Activated T-cell treated with anti-CD3 and anti-CD28 coated beads, Interleukin-2, amount 50 U/mL, for 24 hours (primary cell): ENCODE results near the gene SEMA4D.

Source experiments
- DNase-seq: peaks from one replicate; pipeline ENCODE4 v3.0.0-alpha.2; 2020
- H3K27ac Mint-ChIP-seq: 2 replicates; pipeline ENCODE4 v1.8.0; 2020; ENCODE audit warnings: mild to moderate bottlenecking, mixed read lengths
- H3K27me3 Mint-ChIP-seq: 2 replicates; pipeline ENCODE4 v1.8.0; 2020; ENCODE audit warnings: mixed read lengths
- H3K36me3 Mint-ChIP-seq: 2 replicates; pipeline ENCODE4 v1.8.0; 2020; ENCODE audit warnings: low read depth, mixed read lengths
- H3K4me1 Mint-ChIP-seq: 2 replicates; pipeline ENCODE4 v1.8.0; 2020; ENCODE audit warnings: low read depth, mixed read lengths
- H3K4me3 Mint-ChIP-seq: 2 replicates; pipeline ENCODE4 v1.8.0; 2020; ENCODE audit warnings: mild to moderate bottlenecking, moderate library complexity, mixed read lengths
- H3K9me3 Mint-ChIP-seq: 2 replicates; pipeline ENCODE4 v1.8.0; 2020; ENCODE audit warnings: mixed read lengths

The SEMA4D gene

DNA sequence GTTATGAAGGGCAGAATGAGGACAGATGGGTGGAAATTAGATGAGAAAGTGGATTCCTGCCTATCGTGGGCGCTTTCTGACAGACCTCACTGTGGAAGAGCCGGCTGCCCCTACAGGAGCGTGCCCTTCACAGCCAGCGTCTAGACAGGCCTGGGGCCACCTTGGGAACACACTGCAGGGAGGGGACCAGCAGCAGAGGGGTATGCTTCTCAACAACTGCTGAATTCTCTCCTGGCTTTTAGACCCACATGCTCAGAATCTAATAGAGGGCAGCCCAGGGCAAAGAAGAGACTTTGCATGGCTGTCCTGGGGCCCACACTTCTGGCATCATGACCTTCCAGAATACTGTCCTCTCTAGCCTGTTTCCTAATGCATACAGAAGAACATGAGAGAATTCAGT is 2.1 kb upstream of the SEMA4D start:
- Mint-ChIP-seq H3K4me1 (peaks cover 70% of the 10 kb centered on the region), H3K27ac (no peak overlapping the region), H3K9me3 (no peaks in the 10 kb centered on the region), H3K27me3 (no peaks in the 10 kb centered on the region), H3K4me3 (no peak overlapping the region), H3K36me3 (peaks cover 19% of the 10 kb centered on the region)
- no peak for DNase-seq

DNA sequence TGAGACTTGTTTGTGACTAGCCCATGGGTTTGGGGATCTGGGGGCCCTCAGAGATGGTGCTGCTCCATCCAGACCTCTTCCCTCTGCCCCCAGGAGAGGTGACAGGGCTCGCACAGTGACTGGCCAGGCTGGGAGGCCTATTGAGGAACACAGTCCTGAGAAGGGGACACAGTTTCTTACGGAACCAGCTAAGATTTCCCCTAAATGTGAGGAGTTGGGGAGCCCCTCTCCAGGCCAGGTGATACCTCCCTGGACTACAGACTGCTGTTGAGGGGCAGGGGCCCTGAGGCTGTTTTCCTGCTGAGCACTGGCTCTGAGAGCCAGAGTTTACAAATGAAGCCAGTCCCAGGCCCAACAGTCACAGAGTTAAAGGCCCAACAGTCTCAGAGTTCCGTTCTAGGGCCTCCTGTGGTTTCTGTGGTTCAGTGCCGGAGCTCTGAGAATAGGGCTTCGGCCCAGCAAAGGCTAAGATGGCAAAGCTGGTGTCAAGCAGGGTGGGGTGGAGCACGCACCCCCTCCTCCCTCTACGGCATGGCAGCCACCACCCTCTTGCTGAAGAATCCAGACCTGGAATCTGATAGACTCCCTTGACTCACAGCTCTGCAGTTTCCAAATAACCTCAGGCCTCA is 1.1 kb upstream of the SEMA4D start:
- DNase-seq = peak; percentile 65
- Mint-ChIP-seq H3K4me3 (peak overlapping the region; percentile 78), H3K27ac (peak overlapping the region; percentile 92), H3K9me3 (no peaks in the 10 kb centered on the region), H3K27me3 (no peaks in the 10 kb centered on the region), H3K4me1 (peaks cover 77% of the 10 kb centered on the region), H3K36me3 (peaks cover 27% of the 10 kb centered on the region)

DNA sequence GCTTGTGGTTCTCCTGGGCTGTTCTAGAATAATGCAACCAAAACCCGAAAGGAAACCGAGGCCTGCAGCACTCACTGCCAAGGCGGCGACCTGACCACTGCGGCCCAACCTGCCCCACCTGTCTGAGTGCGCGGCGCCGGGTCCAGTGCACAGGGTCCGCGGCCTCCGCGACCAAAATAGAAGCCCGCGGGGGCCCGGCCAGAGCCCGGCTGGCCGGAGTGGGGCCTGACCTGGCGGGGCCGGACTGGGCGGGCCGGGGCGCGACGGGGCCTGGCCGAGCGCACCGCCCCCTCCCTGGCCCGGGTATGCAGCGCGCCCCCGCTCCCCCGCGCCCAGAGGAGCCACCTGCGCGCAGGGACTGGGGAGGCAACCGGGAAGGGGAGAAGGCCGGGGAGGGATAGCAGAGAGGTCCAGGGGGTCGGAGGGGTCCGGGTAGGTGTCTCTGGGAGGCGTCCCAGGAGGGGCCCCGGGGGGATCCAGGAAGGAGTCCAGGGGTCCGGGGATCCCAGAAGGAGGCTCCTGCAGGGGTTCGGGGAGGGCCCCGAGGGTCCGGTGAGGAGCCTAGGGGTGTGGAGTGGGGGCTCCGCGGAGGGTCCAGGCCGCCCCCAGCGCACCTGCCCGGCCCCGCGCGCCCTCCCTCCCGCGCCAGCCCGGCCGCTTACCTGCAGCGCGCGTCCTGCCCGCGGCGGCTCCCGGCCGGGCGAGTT is 503 bp downstream of the SEMA4D start:
- peaks cover 79% of the 10 kb centered on the region for H3K4me1 Mint-ChIP-seq
- H3K4me3 Mint-ChIP-seq = peak overlapping the region; percentile 95
- peak overlapping the region; percentile 96 for H3K27ac Mint-ChIP-seq
- no peaks in the 10 kb centered on the region for H3K9me3 Mint-ChIP-seq
- DNase-seq = peak; percentile 55
- H3K36me3 Mint-ChIP-seq = peaks cover 30% of the 10 kb centered on the region
- H3K27me3 Mint-ChIP-seq = no peaks in the 10 kb centered on the region

DNA sequence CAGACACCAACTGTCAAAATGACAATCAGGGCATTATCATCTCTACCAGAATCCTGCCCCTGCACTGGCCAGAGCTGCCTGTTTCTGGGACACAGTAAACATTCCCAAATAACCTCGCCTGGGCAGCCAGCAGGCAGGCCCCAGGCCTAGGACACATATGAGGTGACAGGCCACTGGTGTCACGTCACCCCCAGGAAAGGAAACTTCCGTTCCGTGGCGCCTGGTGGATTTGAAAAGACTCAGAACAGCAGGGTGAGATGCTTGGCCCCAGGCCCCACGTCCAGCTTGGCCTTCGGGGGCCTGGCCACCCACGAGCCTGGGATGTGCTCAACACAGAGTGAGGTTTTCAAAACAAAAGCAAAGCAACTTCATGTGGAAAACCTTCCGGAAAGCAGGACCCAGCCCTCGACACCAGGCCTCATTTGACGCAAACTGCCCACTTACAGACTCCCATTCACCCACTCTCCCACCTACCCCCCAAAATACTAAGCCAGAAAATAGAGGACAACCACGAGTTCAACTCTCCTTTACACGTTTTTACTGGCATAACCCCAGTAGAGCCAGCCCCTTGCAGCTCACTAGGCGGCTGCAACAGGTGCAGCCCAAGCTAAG is 1.2 kb downstream of the SEMA4D start:
- H3K4me1 Mint-ChIP-seq = peaks cover 79% of the 10 kb centered on the region
- peaks cover 37% of the 10 kb centered on the region for H3K36me3 Mint-ChIP-seq
- peak overlapping the region; percentile 95 for H3K4me3 Mint-ChIP-seq
- peak overlapping the region; percentile 96 for H3K27ac Mint-ChIP-seq
- H3K9me3 Mint-ChIP-seq = no peaks in the 10 kb centered on the region
- DNase-seq = peak; percentile 67
- no peaks in the 10 kb centered on the region for H3K27me3 Mint-ChIP-seq

DNA sequence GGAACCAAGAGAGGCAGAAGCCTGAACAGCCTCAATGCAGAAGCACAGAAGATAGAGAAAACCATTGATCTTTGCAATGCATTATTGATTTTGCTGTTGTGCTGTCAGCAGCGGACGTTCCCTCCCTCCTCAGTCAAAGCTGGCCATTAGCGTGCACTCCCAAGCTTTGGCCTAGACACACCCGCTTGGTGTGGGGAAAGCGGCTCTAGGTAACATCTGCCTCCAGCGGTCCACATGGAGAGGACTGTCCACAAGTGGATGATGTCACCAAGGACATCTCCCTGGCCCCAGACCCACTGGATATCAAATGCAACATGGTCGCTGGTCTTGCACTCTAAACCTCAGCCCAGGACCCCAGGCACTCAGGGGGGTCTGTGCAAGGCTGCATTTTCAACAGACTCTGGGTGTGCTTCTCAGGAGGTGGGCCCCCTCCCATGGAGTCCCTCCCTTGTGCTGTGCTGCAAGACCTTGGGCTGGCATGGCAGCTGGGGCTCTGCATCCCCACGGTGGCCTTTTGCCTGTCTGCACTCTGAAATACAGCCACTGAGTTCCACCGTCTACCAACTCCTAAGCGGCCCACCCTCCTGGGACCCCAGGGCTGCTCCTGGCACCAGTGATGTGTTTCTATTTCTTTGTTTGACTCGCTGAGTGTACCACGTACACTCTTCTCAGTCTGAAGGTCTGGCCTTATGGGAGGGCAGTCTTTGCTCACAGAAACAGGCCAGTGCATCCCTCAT is 1.9 kb downstream of the SEMA4D start:
- peaks cover 42% of the 10 kb centered on the region for H3K36me3 Mint-ChIP-seq
- DNase-seq = peak; percentile 34
- no peaks in the 10 kb centered on the region for H3K9me3 Mint-ChIP-seq
- H3K27ac Mint-ChIP-seq = peak overlapping the region; percentile 96
- peak overlapping the region; percentile 95 for H3K4me3 Mint-ChIP-seq
- H3K4me1 Mint-ChIP-seq = peaks cover 79% of the 10 kb centered on the region
- no peaks in the 10 kb centered on the region for H3K27me3 Mint-ChIP-seq

DNA sequence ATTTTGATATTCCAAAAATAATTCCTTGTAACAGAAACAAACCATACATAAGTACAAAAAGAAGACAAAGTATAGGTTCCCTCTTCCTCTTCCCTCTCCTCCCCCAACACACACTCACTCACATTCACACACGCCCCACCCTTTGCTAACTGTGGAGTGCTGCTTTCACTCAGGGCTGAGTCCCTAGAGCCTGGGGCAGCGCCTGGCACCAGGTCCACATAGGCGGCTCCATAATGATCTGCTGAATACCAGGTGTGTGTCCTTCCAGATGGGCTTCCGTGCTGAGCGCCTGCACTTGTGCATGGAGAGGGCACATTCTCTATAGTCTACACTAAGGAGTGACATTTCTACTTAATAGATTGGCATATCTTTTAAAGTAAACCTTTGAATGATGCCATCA is 3.7 kb downstream of the SEMA4D start:
- H3K4me3 Mint-ChIP-seq = peak overlapping the region; percentile 95
- H3K36me3 Mint-ChIP-seq = peaks cover 54% of the 10 kb centered on the region
- H3K27me3 Mint-ChIP-seq = no peaks in the 10 kb centered on the region
- peaks cover 83% of the 10 kb centered on the region for H3K4me1 Mint-ChIP-seq
- peak; percentile 32 for DNase-seq
- H3K27ac Mint-ChIP-seq = peak overlapping the region; percentile 96
- H3K9me3 Mint-ChIP-seq = no peaks in the 10 kb centered on the region

DNA sequence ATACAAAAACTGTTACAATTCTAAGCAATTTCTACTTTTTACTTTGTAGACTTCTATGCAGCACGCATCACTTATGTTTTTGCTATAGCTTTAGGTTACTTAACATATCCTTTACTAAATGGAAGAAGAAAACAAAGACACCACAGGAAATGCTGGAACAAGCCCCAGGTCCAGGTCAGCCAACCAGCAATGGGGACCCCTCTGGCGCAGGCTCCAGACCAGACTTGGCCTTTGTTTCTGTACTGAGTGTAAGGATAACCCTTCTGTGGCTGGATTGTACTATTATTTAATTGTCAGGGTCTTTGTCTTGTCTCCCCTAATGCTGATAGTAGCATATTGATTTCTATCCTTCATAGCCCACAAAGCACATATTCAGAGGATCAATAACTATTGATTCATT is 4.2 kb downstream of the SEMA4D start:
- no peak for DNase-seq
- H3K27ac Mint-ChIP-seq = peak overlapping the region; percentile 96
- no peaks in the 10 kb centered on the region for H3K9me3 Mint-ChIP-seq
- peaks cover 83% of the 10 kb centered on the region for H3K4me1 Mint-ChIP-seq
- no peaks in the 10 kb centered on the region for H3K27me3 Mint-ChIP-seq
- H3K36me3 Mint-ChIP-seq = peaks cover 59% of the 10 kb centered on the region
- peak overlapping the region; percentile 95 for H3K4me3 Mint-ChIP-seq

DNA sequence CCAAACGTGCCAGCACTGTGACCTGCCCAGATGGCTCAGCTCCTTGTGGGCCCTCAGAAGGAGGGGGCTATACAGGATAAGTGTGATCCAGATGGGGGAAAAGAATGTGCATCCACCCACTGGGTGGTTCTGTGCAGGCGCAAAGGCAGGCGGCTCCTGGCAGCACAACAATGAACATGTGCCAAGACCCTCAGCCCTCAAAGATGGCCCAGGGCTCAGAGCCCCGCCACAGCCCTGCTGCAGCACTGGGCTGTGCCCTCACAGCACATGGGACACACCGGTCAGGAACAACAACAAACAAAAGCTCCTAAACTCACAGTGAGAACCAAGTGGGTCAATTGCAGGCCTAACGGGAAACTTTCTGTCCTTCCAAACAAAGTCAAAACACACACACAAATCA is 4.7 kb downstream of the SEMA4D start:
- Mint-ChIP-seq H3K27me3 (no peaks in the 10 kb centered on the region), H3K4me1 (peaks cover 82% of the 10 kb centered on the region), H3K4me3 (peak overlapping the region; percentile 95), H3K27ac (peak overlapping the region; percentile 96), H3K9me3 (no peaks in the 10 kb centered on the region), H3K36me3 (peaks cover 63% of the 10 kb centered on the region)
- no peak for DNase-seq

DNA sequence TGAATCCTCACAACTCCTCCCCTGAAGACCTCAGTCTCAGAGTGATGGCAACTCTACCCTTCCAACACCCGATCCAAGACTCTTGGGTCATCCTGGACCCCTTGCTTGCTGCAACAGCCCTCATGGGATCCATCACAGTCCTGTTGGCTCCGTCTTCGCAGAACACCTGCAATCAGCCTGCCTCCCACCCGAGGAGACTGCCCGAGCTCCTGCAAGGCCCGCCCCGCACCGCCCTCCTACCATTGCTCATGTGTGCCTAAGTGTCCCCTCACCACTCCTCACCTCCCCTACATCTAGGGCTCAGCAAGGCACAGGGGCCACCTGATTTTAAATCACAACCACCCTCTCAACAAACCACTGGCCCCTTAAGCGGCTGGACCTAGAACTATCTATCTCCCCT is 5.3 kb downstream of the SEMA4D start:
- H3K9me3 Mint-ChIP-seq = no peaks in the 10 kb centered on the region
- H3K4me3 Mint-ChIP-seq = peak overlapping the region; percentile 46
- peak overlapping the region; percentile 96 for H3K27ac Mint-ChIP-seq
- H3K27me3 Mint-ChIP-seq = no peaks in the 10 kb centered on the region
- peaks cover 68% of the 10 kb centered on the region for H3K36me3 Mint-ChIP-seq
- DNase-seq = no peak
- H3K4me1 Mint-ChIP-seq = peaks cover 86% of the 10 kb centered on the region

DNA sequence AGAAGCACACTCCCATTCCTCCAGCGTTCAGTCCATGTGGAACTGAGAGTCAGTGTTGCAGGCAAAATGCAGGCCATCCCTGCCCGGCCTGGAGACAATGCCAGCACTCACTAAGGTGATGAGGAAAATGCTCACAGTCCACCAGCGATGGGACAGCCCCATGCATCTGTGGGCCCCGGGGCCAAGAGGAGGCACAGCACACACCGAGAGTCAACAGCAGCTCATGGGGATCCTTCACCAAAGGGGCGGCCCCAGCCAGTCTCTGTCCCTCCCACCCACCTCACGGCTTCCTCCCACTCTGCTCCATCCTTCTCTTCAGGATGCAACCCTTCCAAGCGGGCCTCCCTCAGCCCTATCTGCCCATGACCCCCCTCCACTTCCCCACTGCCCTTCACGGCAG is 6.2 kb downstream of the SEMA4D start:
- H3K36me3 Mint-ChIP-seq = peaks cover 70% of the 10 kb centered on the region
- DNase-seq = peak; percentile 53
- H3K9me3 Mint-ChIP-seq = no peaks in the 10 kb centered on the region
- peak overlapping the region; percentile 96 for H3K27ac Mint-ChIP-seq
- no peaks in the 10 kb centered on the region for H3K27me3 Mint-ChIP-seq
- peaks cover 94% of the 10 kb centered on the region for H3K4me1 Mint-ChIP-seq
- H3K4me3 Mint-ChIP-seq = peak overlapping the region; percentile 46

DNA sequence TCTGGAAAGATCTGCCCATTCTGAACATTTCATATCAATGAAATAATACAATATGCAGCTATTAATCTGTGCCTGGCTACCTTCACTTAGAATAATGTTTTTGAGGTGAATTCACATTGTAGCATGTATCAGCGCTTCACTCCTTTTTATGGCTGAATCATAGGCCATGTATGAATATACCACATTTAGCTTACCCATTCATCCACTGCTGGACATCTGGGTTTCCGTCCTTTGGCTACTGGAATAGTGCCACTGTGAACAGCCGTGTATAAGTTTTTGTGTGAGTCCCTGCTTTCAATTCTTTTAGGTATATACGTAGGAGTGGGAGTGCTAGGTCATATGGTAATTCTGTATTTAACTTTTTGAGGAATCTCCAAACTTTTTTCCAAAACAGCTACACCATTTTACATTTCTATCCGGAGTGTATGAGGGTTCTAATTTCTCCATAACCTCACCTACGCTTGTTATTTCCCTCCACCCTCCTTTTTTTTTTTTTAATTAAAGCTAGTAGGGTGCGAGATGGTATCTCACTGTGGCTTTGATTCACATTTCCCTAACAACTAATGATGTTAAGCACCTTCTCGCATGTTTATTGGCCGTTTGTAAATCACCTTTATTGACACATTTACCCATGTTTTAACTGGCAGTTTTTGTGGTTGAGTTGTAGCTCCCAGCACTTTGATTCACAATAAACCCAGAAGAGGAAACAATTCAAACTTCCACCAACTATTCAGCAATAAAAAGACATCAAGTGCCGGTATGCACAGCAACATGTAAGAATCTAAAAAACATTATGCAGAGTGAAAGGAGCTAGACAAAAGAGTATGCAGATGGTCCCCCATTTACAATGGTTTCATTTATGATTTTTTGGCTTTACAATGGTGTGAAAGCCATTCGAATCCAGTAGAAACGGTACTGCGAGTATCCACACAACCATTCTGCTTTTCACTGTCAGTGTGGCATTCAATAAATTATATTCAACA is 8.1 kb downstream of the SEMA4D start:
- no peaks in the 10 kb centered on the region for H3K9me3 Mint-ChIP-seq
- peak overlapping the region; percentile 96 for H3K27ac Mint-ChIP-seq
- no peak for DNase-seq
- no peaks in the 10 kb centered on the region for H3K27me3 Mint-ChIP-seq
- H3K36me3 Mint-ChIP-seq = peaks cover 70% of the 10 kb centered on the region
- peaks cover 96% of the 10 kb centered on the region for H3K4me1 Mint-ChIP-seq
- H3K4me3 Mint-ChIP-seq = peak overlapping the region; percentile 61

DNA sequence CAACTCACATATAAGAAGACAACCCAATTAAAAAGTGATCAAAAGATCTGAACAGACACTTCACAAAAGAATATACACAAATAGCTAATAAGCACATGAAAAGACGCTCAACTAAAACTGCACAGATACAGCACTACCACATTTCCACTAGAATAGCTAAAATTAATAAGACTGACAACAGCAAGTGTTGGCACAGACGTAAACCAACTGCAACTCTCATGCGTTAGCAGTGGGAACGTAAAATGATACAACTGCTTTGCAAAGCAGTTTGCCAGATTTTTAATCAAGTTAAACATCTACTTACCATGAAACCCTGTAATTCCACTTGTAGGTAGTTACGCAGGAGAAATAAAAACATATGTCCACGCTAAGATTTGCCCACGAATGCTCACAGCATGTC is 9.0 kb downstream of the SEMA4D start:
- Mint-ChIP-seq H3K36me3 (peaks cover 71% of the 10 kb centered on the region), H3K4me3 (peak overlapping the region; percentile 1), H3K27me3 (no peaks in the 10 kb centered on the region)

DNA sequence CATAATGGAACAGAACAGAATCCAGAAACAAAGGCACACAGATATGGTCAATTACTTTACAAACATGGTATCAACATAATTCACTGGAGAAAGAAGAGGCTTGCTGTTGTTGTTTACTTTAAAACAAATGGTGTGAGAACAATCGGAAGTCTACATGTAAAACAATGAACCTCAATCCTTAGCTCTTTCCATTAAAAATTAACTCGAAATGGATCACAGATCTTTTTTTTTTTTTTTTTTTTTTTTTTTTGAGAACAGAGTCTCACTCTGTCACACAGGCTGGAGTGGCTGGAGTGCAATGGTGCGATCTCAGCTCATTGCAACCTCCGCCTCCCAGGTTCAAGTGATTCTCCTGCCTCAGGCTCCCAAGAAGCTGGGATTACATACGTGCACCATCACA is 9.8 kb downstream of the SEMA4D start:
- Mint-ChIP-seq H3K36me3 (peaks cover 69% of the 10 kb centered on the region), H3K27me3 (no peaks in the 10 kb centered on the region), H3K27ac (peak overlapping the region; percentile 96), H3K4me3 (no peak overlapping the region), H3K9me3 (no peaks in the 10 kb centered on the region), H3K4me1 (peaks cover 94% of the 10 kb centered on the region)
- DNase-seq = no peak

More for the DNA sequence above, 9.0 kb downstream of the SEMA4D start:
- peak overlapping the region; percentile 96 for H3K27ac Mint-ChIP-seq
- DNase-seq = no peak
- H3K9me3 Mint-ChIP-seq = no peaks in the 10 kb centered on the region
- peaks cover 94% of the 10 kb centered on the region for H3K4me1 Mint-ChIP-seq

DNA sequence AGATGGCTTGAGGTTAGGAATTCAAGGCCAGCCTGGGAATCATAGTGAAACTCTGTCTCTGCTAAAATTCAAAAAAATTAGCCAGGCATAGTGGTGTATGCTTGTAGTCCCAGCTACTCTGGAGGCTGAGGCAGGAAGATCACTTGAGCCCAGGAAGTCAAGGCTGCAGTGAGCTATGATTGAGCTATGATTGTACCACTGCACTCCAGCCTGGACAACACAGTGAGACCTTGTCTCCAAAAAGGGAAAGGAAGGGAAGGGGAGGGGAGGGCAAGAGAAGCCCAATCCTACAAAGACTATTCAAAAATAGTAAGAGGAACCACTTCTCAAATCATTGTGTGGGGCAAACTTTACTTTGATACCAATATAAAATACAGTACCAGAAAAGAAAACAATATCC is 11.2 kb downstream of the SEMA4D start:
- H3K27me3 Mint-ChIP-seq = no peaks in the 10 kb centered on the region
- H3K27ac Mint-ChIP-seq = peak overlapping the region; percentile 87
- no peak overlapping the region for H3K4me3 Mint-ChIP-seq
- peaks cover 65% of the 10 kb centered on the region for H3K36me3 Mint-ChIP-seq
- H3K4me1 Mint-ChIP-seq = peaks cover 94% of the 10 kb centered on the region
- no peaks in the 10 kb centered on the region for H3K9me3 Mint-ChIP-seq
- DNase-seq = no peak
